Right atrium auricular region (tissue), 2 donors: Measurements from ENCODE around the gene IL12RB2. TPM values are rescaled to one million over a fixed set of nuclear protein-coding genes. Genes with fewer than 3 reads are reported as not detected.
"Not testable (repeated sequence)": the region's sequence is repeated elsewhere in the genome, so short reads cannot be mapped to it uniquely, and the experiment has no call there.

Experiments
- DNase-seq: peaks from one replicate; pipeline ENCODE4 v3.0.0-alpha.2; 2019; ENCODE audit warnings: low spot score
- H3K27ac ChIP-seq, 2 donors: fragments of 200-600 bp; sonication (generic); 1 replicate in 1 of 2; 2 replicates in 1 of 2; pipeline ENCODE4 v1.5.1; 2016 to 2019
- H3K27me3 ChIP-seq, 2 donors: fragments of 200-600 bp; sonication (generic); one replicate each; pipeline versions ENCODE4 v1.5.1 to v1.6.0; 2017 to 2019
- H3K36me3 ChIP-seq: fragments of 200-600 bp; sonication (generic); one replicate; pipeline ENCODE4 v1.5.1; 2016
- H3K4me1 ChIP-seq, 2 donors: fragments of 200-600 bp; sonication (generic); one replicate each; pipeline versions ENCODE4 v1.5.1 to v1.6.0; 2017 to 2019
- H3K4me3 ChIP-seq, 2 donors: fragments of 200-600 bp; sonication (generic); 1 replicate in 1 of 2; 2 replicates in 1 of 2; pipeline ENCODE4 v1.5.1; 2017 to 2019; ENCODE audit warnings: mild to moderate bottlenecking in 1 of 2, moderate library complexity in 1 of 2
- H3K9me3 ChIP-seq, 2 donors: fragments of 200-600 bp; sonication (generic); one replicate each; pipeline ENCODE4 v1.5.1; 2019
- total RNA-seq, 2 donors: library from RNA; depleted of rRNA; stranded (reverse); fragments of >200 nt; gene quantifications; one replicate each; pipeline ENCODE4 v1.1.0, GENCODE V29; 2016
- TF ChIP-seq, protein P1 (sequence below), 2 donors: fragments of 200-600 bp; sonication (generic); IDR thresholded peaks; one replicate each; pipeline ENCODE4 v1.5.1; 2019; ENCODE audit warnings: antibody characterized with exemption in 2 of 2

IL12RB2 gene
- total RNA-seq, 2 donors from 2014 or later, result 0.43 to 0.44 TPM

GRCh38 chr1:67393240-67393639 is 85.6 kb downstream of the IL12RB2 start:
- no peak overlapping the region for H3K4me3 ChIP-seq
- TF ChIP-seq, protein P1, sequence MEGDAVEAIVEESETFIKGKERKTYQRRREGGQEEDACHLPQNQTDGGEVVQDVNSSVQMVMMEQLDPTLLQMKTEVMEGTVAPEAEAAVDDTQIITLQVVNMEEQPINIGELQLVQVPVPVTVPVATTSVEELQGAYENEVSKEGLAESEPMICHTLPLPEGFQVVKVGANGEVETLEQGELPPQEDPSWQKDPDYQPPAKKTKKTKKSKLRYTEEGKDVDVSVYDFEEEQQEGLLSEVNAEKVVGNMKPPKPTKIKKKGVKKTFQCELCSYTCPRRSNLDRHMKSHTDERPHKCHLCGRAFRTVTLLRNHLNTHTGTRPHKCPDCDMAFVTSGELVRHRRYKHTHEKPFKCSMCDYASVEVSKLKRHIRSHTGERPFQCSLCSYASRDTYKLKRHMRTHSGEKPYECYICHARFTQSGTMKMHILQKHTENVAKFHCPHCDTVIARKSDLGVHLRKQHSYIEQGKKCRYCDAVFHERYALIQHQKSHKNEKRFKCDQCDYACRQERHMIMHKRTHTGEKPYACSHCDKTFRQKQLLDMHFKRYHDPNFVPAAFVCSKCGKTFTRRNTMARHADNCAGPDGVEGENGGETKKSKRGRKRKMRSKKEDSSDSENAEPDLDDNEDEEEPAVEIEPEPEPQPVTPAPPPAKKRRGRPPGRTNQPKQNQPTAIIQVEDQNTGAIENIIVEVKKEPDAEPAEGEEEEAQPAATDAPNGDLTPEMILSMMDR (IDR thresholded peaks at IDR 0.05), result no peak
- H3K9me3 ChIP-seq, result no peaks in the 10 kb centered on the region
- H3K4me1 ChIP-seq, result peaks cover 0 to 16% of the 10 kb centered on the region in 2 donors
- no peaks in the 10 kb centered on the region for H3K27me3 ChIP-seq
- DNase-seq, result no peak
- peak overlapping the region; percentile 29 to 47 for H3K27ac ChIP-seq
- H3K36me3 ChIP-seq, result no peaks in the 10 kb centered on the region

GRCh38 chr1:67393737-67394136 is 86.1 kb downstream of the IL12RB2 start:
- H3K4me1 ChIP-seq, result peaks cover 0 to 16% of the 10 kb centered on the region in 2 donors
- H3K36me3 ChIP-seq, result no peaks in the 10 kb centered on the region
- peak overlapping the region; percentile 3 to 47 for H3K27ac ChIP-seq
- H3K9me3 ChIP-seq, result no peaks in the 10 kb centered on the region
- TF ChIP-seq, protein P1 (IDR thresholded peaks at IDR 0.05), result no peak
- DNase-seq, result peak; percentile 46
- no peak overlapping the region for H3K4me3 ChIP-seq
- H3K27me3 ChIP-seq, result no peaks in the 10 kb centered on the region

GRCh38 chr1:67394548-67394947 is 86.9 kb downstream of the IL12RB2 start:
- no peaks in the 10 kb centered on the region for H3K36me3 ChIP-seq
- H3K4me1 ChIP-seq, result peaks cover 0 to 16% of the 10 kb centered on the region in 2 donors
- DNase-seq, result no peak
- no peaks in the 10 kb centered on the region for H3K27me3 ChIP-seq
- H3K27ac ChIP-seq, result no peak overlapping the region
- H3K9me3 ChIP-seq, result no peaks in the 10 kb centered on the region
- no peak overlapping the region for H3K4me3 ChIP-seq
- TF ChIP-seq, protein P1 (IDR thresholded peaks at IDR 0.05), result no peak

DNA sequence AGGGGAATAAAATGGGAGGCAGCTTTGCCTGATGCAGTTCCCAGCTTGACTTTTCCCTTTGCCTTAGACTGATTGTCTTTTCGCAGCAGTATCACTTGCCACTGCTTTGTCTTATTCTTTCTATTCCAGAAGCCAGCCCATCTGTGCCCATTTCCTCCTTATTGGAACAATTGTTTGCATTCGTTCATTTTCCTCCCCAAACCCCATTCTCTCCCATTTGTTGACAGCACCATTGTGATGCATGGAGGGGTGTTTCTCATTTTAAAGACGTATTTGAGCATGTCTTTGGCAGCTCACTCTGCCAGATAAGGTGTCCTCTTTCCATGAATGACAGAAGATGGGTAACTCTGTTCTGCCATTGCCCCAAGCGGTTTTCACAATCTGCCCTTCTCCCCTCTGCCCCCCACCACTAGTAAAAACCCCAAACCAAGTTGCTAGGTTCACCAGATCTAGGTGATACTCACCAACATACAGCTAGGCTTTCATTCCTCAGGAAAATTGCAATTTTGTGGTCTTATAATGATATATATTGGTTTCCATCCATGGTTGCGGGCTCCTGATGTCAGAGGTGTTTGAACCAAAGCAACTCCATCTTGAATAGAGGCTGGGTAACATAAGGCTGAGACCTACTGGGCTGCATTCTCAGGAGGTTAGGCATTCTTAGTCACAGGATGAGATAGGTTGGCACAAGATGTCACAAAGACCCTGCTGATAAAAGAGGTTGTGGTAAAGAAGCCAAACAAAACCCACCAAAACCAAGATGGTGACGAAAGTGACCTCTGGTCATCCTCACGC is 91.7 kb downstream of the IL12RB2 start:
- peaks cover 0 to 3% of the 10 kb centered on the region in 2 donors for H3K4me1 ChIP-seq
- H3K4me3 ChIP-seq, result no peak overlapping the region
- DNase-seq, result no peak
- no peaks in the 10 kb centered on the region for H3K9me3 ChIP-seq
- TF ChIP-seq, protein P1 (IDR thresholded peaks at IDR 0.05), result no peak
- no peaks in the 10 kb centered on the region for H3K27me3 ChIP-seq
- no peaks in the 10 kb centered on the region for H3K36me3 ChIP-seq
- H3K27ac ChIP-seq, result no peak overlapping the region

DNA sequence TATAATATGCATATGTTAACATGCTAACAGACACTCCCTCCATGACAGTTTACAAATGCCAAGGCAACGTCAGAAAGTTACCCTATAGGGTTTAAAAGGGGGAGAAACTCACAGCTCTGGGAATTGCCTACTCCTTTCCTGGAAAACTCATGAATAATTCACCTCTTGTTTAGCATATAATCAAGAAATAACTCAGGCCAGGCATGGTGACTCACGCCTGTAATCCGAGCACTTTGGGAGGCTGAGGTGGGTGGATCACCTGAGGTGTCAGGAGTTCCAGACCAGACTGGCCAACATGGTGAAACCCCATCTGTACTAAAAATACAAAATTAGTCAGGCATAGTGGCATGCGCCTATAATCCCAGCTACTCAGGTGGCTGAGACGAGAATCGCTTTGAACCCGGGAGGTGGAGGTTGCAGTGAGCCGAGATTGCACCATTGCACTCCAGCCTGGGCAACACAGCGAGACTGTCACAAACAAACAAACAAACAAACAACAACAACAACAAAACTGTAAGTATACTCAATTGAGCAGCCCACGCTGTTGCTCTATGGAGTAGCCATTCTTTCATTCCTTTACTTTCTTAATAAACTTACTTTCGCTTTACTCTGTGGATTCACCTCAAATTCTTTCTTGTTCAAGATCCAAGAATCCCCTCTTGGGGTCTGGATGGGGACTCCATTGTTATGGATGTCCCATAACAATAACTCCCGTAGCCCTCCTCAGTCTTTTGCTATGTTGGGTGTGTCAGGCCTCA is 92.5 kb downstream of the IL12RB2 start:
- H3K4me1 ChIP-seq, H3K9me3 ChIP-seq, H3K27me3 ChIP-seq, H3K36me3 ChIP-seq, H3K27ac ChIP-seq, DNase-seq, H3K4me3 ChIP-seq: not testable (repeated sequence)

DNA sequence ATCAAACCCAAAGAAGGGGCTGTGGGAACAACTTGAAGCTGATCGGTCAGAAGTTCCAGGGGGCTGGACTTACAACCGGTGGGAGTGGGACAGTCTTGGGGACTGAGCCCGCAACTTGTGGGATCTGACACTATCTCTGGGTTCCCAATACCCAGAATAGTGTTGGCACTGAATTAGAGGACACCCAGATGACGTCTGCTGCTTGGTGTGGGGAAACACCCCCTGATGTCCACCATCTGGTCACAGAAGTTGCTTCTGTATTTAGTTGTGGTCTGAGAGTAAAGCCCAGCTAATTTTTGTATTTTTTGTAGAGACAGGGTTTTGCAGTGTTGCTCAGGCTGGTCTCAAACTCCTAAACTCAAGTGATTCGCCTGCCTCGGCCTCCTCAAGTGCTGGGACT is 93.8 kb downstream of the IL12RB2 start:
- H3K27me3 ChIP-seq, result no peaks in the 10 kb centered on the region
- no peak overlapping the region for H3K27ac ChIP-seq
- TF ChIP-seq, protein P1 (IDR thresholded peaks at IDR 0.05), result no peak
- no peak for DNase-seq
- H3K36me3 ChIP-seq, result no peaks in the 10 kb centered on the region
- H3K4me1 ChIP-seq, result peaks cover 0 to 3% of the 10 kb centered on the region in 2 donors
- H3K4me3 ChIP-seq, result no peak overlapping the region
- no peaks in the 10 kb centered on the region for H3K9me3 ChIP-seq
